ENCODE results near the gene TUNAR. TPM values are rescaled to one million over a fixed set of nuclear protein-coding genes. Genes with fewer than 3 reads are reported as not detected.

TUNAR gene
- total RNA-seq, 4 donors from 2014 or later = not detected

GRCh38 chr14:95944462-95944861, 67.8 kb downstream of the TUNAR start:
- in situ Hi-C loops (cut with MboI; ENCODE audit: low sequenced_read_pairs in 4 of 4) (no loop called here), intact Hi-C loops (cut with DNase I; ENCODE audit: low total_unique reads) (no loop called here)
- Histone ChIP-seq H3K36me3 (no peaks in the 10 kb centered on the region), H3K4me3 (no peak overlapping the region), H3K4me1 (no peaks in the 10 kb centered on the region), H3K27ac (no peak overlapping the region), H3K9me3 (no peaks in the 10 kb centered on the region), H3K27me3 (no peaks in the 10 kb centered on the region)
- ATAC-seq (no peak), DNase-seq (no peak)
- TF ChIP-seq CTCF (IDR thresholded peaks at IDR 0.05 in 4 of 5, conservative IDR thresholded peaks at IDR 0.05 in 1 of 5) = no peak
- TF ChIP-seq POLR2A (IDR thresholded peaks at IDR 0.05) = no peak

DNA sequence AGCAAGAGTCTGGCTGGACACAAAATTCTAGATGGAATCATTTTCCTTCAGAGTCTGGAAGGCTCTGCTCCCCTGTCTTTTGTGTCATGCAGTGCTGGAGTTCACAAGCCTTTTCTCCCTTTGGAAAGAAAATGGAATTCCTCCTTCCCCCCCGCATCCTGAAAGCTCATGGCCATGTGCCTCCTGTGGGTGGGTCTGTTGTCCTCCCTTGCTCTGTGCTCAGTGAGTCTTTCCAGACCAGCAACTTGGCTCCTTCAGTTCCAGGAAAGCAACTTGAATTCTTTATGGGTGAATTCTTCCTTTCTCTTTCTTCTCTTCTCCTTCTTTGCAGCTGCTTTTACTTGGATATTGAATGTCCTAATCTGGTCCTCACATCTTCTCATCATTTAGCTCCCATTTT, 70.2 kb downstream of the TUNAR start:
- intact Hi-C loops (cut with DNase I; ENCODE audit: low total_unique reads) = no loop called here
- in situ Hi-C loops (cut with MboI; ENCODE audit: low sequenced_read_pairs in 4 of 4) = no loop called here

GRCh38 chr14:95948558-95948981, 71.9 kb downstream of the TUNAR start:
- no peak for ATAC-seq
- no peak for TF ChIP-seq CTCF (IDR thresholded peaks at IDR 0.05 in 4 of 5, conservative IDR thresholded peaks at IDR 0.05 in 1 of 5)
- TF ChIP-seq POLR2A (IDR thresholded peaks at IDR 0.05) = no peak
- no peaks in the 10 kb centered on the region for H3K4me1 ChIP-seq
- peaks cover 0 to 2% (median 0%) of the 10 kb centered on the region in 3 donors for H3K27me3 ChIP-seq
- H3K4me3 ChIP-seq = no peak overlapping the region
- in situ Hi-C loops (cut with MboI; ENCODE audit: low sequenced_read_pairs in 4 of 4) (no loop called here), intact Hi-C loops (cut with DNase I; ENCODE audit: low total_unique reads) (no loop called here)
- no peak for DNase-seq
- H3K36me3 ChIP-seq = no peaks in the 10 kb centered on the region
- no peak overlapping the region for H3K27ac ChIP-seq
- no peaks in the 10 kb centered on the region for H3K9me3 ChIP-seq

More for the DNA sequence above, 70.2 kb downstream of the TUNAR start:
- ATAC-seq = no peak
- Histone ChIP-seq H3K4me1 (no peaks in the 10 kb centered on the region), H3K36me3 (no peaks in the 10 kb centered on the region), H3K4me3 (no peak overlapping the region), H3K27me3 (peaks cover 0 to 2% (median 0%) of the 10 kb centered on the region in 3 donors), H3K9me3 (no peaks in the 10 kb centered on the region), H3K27ac (no peak overlapping the region)
- no peak for DNase-seq
- TF ChIP-seq POLR2A (IDR thresholded peaks at IDR 0.05) = no peak
- no peak for TF ChIP-seq CTCF (IDR thresholded peaks at IDR 0.05 in 4 of 5, conservative IDR thresholded peaks at IDR 0.05 in 1 of 5)

DNA sequence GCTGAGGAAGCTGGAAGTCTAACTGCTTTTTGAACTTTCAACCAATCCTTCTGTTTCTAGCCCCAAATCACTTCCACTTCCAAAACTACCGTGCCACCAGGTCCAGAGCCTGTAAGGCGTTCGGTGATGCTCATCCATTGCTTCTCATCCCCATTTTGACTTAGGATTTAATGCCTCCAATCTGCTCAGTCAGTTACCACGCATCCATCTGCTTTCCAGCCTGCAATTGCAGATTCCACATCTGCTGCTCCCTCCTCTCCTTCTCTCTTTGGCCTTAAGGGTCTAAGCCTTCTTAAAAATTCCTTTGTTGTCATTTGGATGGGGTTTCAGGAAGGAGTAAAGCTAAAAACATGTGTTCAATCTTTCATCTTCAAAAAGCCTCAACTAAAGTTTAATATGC, 74.7 kb downstream of the TUNAR start:
- TF ChIP-seq CTCF (IDR thresholded peaks at IDR 0.05 in 4 of 5, conservative IDR thresholded peaks at IDR 0.05 in 1 of 5) (no peak), POLR2A (IDR thresholded peaks at IDR 0.05) (no peak)
- intact Hi-C loops (cut with DNase I; ENCODE audit: low total_unique reads) = no loop called here

GRCh38 chr14:95953111-95953724, 76.6 kb downstream of the TUNAR start:
- Histone ChIP-seq H3K36me3 (no peaks in the 10 kb centered on the region), H3K4me3 (no peak overlapping the region), H3K27me3 (peaks cover 0 to 2% (median 0%) of the 10 kb centered on the region in 3 donors), H3K4me1 (no peaks in the 10 kb centered on the region), H3K9me3 (no peaks in the 10 kb centered on the region), H3K27ac (no peak overlapping the region)
- intact Hi-C loops (cut with DNase I; ENCODE audit: low total_unique reads) = no loop called here
- ATAC-seq (no peak), DNase-seq (no peak)
- TF ChIP-seq CTCF (IDR thresholded peaks at IDR 0.05 in 4 of 5, conservative IDR thresholded peaks at IDR 0.05 in 1 of 5) = no peak
- TF ChIP-seq POLR2A (IDR thresholded peaks at IDR 0.05) = no peak
- in situ Hi-C loops (cut with MboI; ENCODE audit: low sequenced_read_pairs in 4 of 4) = no loop called here

More for the DNA sequence above, 74.7 kb downstream of the TUNAR start:
- no peak for ATAC-seq
- Histone ChIP-seq H3K4me3 (no peak overlapping the region), H3K27ac (no peak overlapping the region), H3K4me1 (no peaks in the 10 kb centered on the region), H3K9me3 (no peaks in the 10 kb centered on the region), H3K36me3 (no peaks in the 10 kb centered on the region), H3K27me3 (peaks cover 0 to 2% (median 0%) of the 10 kb centered on the region in 3 donors)
- DNase-seq = no peak
- in situ Hi-C loops (cut with MboI; ENCODE audit: low sequenced_read_pairs in 4 of 4) = no loop called here

All from gastrocnemius medialis (tissue), 4 donors.